GM12878 (cell line): ENCODE measurements around the gene RASGRP3. TPM values are rescaled to one million over a fixed set of nuclear protein-coding genes. Genes with fewer than 3 reads are reported as not detected.

ENCODE experiments used
- ATAC-seq: fragments of 200-7000 bp; cut with Tn5 transposase; 3 replicates; pipeline ENCODE4 v1.9.1; 2020; ENCODE audit warnings: mild to moderate bottlenecking, moderate library complexity
- BruUV-seq: library from RNA; stranded (reverse); fragments of 400-500 nt; replicated peaks from 2 replicates; lab custom pipeline; 2021; lab: Mats Ljungman, UMichigan
- CTCF ChIA-PET: fragments of 300-600 bp; sonication (Branson Sonifier 250); formaldehyde crosslinking; extraction: SDS; loops from one replicate; lab custom pipeline; 2021; ENCODE audit warnings: inconsistent platforms; lab: Yijun Ruan, JAX
- POLR2A ChIA-PET: fragments of 350-600 bp; formaldehyde crosslinking; extraction: SDS; loops from one replicate; lab custom pipeline; 2021; ENCODE audit warnings: inconsistent platforms; lab: Charles Lee
- RAD21 ChIA-PET: fragments of 300-600 bp; sonication (Branson Sonifier 250); formaldehyde crosslinking; loops from one replicate; lab custom pipeline; 2023; ENCODE audit warnings: antibody characterized with exemption; ENCODE audit not compliant: unreplicated experiment; lab: Charles Lee
- SMC1A ChIA-PET: fragments of 300-600 bp; sonication (Branson Sonifier 250); formaldehyde crosslinking; loops from one replicate; lab custom pipeline; 2023; ENCODE audit not compliant: unreplicated experiment, uncharacterized antibody; lab: Charles Lee
- DNase-seq: peaks from one replicate; pipeline ENCODE4 v3.0.0-alpha.2; 2011; ENCODE audit warnings: low read depth, low spot score
- FAIRE-seq: peaks from 3 replicates; lab custom pipeline; 2011; peaks lifted over from hg19 to GRCh38; lab: Jason Lieb, UNC
- H2AFZ ChIP-seq: 2 replicates; pipeline ENCODE4 v1.6.0; 2011; ENCODE audit warnings: low read depth, low read length, control low read depth; ENCODE audit not compliant: control insufficient read depth
- H3K27ac ChIP-seq: 2 replicates; pipeline ENCODE4 v1.5.1; 2011; ENCODE audit warnings: control low read depth; ENCODE audit not compliant: control insufficient read depth, insufficient read depth
- H3K27me3 ChIP-seq, 2 experiments: replicated peaks in 1 of 2; 2 replicates each; pipeline versions ENCODE4 v1.6.0 to v1.6.1; 2011; ENCODE audit warnings: low read length in 1 of 2; ENCODE audit not compliant: control insufficient read depth in 2 of 2, insufficient read depth in 2 of 2
- H3K36me3 ChIP-seq, 2 experiments: 2 replicates each; pipeline ENCODE4 v1.5.1; 2011; ENCODE audit warnings: low read length in 1 of 2; ENCODE audit not compliant: control insufficient read depth in 2 of 2, insufficient read depth in 2 of 2
- H3K4me1 ChIP-seq: 2 replicates; pipeline ENCODE4 v1.6.1; 2011; ENCODE audit warnings: mild to moderate bottlenecking, low read length, moderate library complexity, mixed read lengths; ENCODE audit not compliant: control insufficient read depth, insufficient read depth
- H3K4me2 ChIP-seq: 2 replicates; pipeline ENCODE4 v1.6.0; 2011; ENCODE audit warnings: control low read depth; ENCODE audit not compliant: control insufficient read depth, insufficient read depth
- H3K4me3 ChIP-seq: fragments of 200-600 bp; sonication (generic); 2 replicates; pipeline ENCODE4 v1.5.1; 2016
- H3K79me2 ChIP-seq: 2 replicates; pipeline ENCODE4 v1.6.0; 2011; ENCODE audit warnings: low read length; ENCODE audit not compliant: control insufficient read depth, insufficient read depth
- H3K9ac ChIP-seq: 2 replicates; pipeline ENCODE4 v1.8.0; 2011; ENCODE audit warnings: low read length, control low read depth, mixed read lengths; ENCODE audit not compliant: control insufficient read depth, insufficient read depth
- H3K9me3 ChIP-seq: replicated peaks from 3 replicates; pipeline ENCODE4 v1.5.1; 2011; ENCODE audit warnings: mild to moderate bottlenecking, low read length; ENCODE audit not compliant: control insufficient read depth, insufficient read depth
- H4K20me1 ChIP-seq: 2 replicates; pipeline ENCODE4 v1.6.0; 2011; ENCODE audit not compliant: control insufficient read depth, insufficient read depth
- BCL3 ChIP-seq: IDR thresholded peaks from 2 replicates; pipeline ENCODE4 v1.6.1; 2011; ENCODE audit warnings: borderline replicate concordance, low read depth, mild to moderate bottlenecking, moderate library complexity, low read length; ENCODE audit not compliant: insufficient read depth, poor library complexity, severe bottlenecking
- JUNB ChIP-seq: IDR thresholded peaks from 2 replicates; pipeline ENCODE4 v1.6.1; 2016; ENCODE audit warnings: antibody characterized with exemption, mild to moderate bottlenecking
- MTA2 ChIP-seq: fragments of 450-650 bp; IDR thresholded peaks from 2 replicates; pipeline ENCODE4 v1.6.1; 2016; ENCODE audit warnings: low read depth, mild to moderate bottlenecking, moderate library complexity
- NFIC ChIP-seq: IDR thresholded peaks from 2 replicates; pipeline ENCODE4 v1.6.1; 2012; ENCODE audit warnings: low read depth, mild to moderate bottlenecking, inconsistent platforms, low read length, moderate library complexity
- WGBS: methylation state at CpG from one replicate; pipeline ENCODE4 v1.1.6; 2016; ENCODE audit warnings: low lambda C conversion rate; ENCODE audit not compliant: insufficient replicate concordance, insufficient coverage; ENCODE audit errors: missing lambda C conversion rate; 5-methylcytosine and 5-hydroxymethylcytosine counted together
- in situ Hi-C: fragments of 300-500 bp; cut with MboI; formaldehyde crosslinking; loops from 9 replicates; pipeline ENCODE4 v1.14.3; 2018; ENCODE audit warnings: mixed read lengths
- intact Hi-C: fragments of 100-400 bp; cut with micrococcal nuclease; formaldehyde crosslinking; loops from one replicate; pipeline ENCODE4 v1.14.2; 2022; ENCODE audit not compliant: unreplicated experiment
- polyA plus RNA-seq, 11 experiments: library from polyadenylated mRNA; depleted of rRNA in 4 of 11; unstranded in 6 of 11; stranded (reverse) in 5 of 11; fragments of >200 nt; fragmentation: Nextera tagmentation in 4 of 11; fragmentation: Illumina TruSeq in 1 of 11; extraction: Ambion mirVana in 4 of 11; extraction: Trizol in 1 of 11; gene quantifications; 1 replicate in 1 of 11; 2 replicates in 10 of 11; pipeline versions ENCODE4 v1.2.1 to v1.2.3, GENCODE V29; 2011 to 2016; ENCODE audit warnings: inconsistent platforms in 2 of 11, missing spikeins in 2 of 11, low read depth in 1 of 11
- total RNA-seq, 4 experiments: library from RNA; depleted of rRNA in 3 of 4; stranded (reverse); fragments of >200 nt in 3 of 4; fragmentation: Illumina TruSeq in 1 of 4; extraction: Trizol in 1 of 4; gene quantifications; 2 replicates each; pipeline versions ENCODE4 v1.2.1 to v1.2.3, GENCODE V29; 2013 to 2021

The RASGRP3 gene
- total and polyA plus RNA-seq, 10 of the 15 experiments (the other 5 are each of a cell fraction or from before 2014, with no cell fraction given): 31.6 to 106 (median 64.7) TPM

GRCh38 chr2:33509908-33510585, 33.6 kb downstream of the RASGRP3 start:
- FAIRE-seq: no peak
- TF ChIP-seq NFIC (0 out of 2 replicates have a peak, but pooled peaks have one; percentile 19), JUNB (peak; percentile 77), BCL3 (no peak), MTA2 (0 out of 2 replicates have a peak, but pooled peaks have one; percentile 13)
- WGBS: 38% methylated on average over 5 of the region's 5 CpGs

More at GRCh38 chr2:33509908-33510585, 33.6 kb downstream of the RASGRP3 start:
- ATAC-seq: peak; percentile 27; the same call in 2 of the 3 replicates
- H3K27ac ChIP-seq: 0 out of 2 replicates have a peak overlapping the region, but pooled peaks have one; percentile 6
- no peak overlapping the region for H3K4me3 ChIP-seq
- ChIA-PET RAD21 (no interaction called here), CTCF (interaction anchor here (0.6 to 1.2 kb wide), 5 partner anchors 8 to 50 kb away, joined by 3 to 6 read pairs (median 4); no protein-coding TSS in a partner anchor), POLR2A (no interaction called here), SMC1A (interaction anchor here (1.1 to 1.3 kb wide), 2 partner anchors 20 to 22 kb away, joined by 3 to 4 read pairs; no protein-coding TSS in a partner anchor)
- no peak overlapping the region for H3K9ac ChIP-seq
- no peak overlapping the region for H3K4me2 ChIP-seq
- H3K9me3 ChIP-seq: no peaks in the 10 kb centered on the region; the same call in 2 of the 3 replicates
- no peak overlapping the region for H2AFZ ChIP-seq
- no peaks in the 10 kb centered on the region for H4K20me1 ChIP-seq
- DNase-seq: no peak
- H3K36me3 ChIP-seq: peaks cover 0 to 26% of the 10 kb centered on the region in 2 experiments; a peak in 3 of 4 replicates
- in situ Hi-C loops (no loop called here), intact Hi-C loops (loop anchor here (5.0 kb wide), 1 partner anchor 33 kb away; the partner anchor contains the start of gene RASGRP3)
- no peaks in the 10 kb centered on the region for H3K27me3 ChIP-seq
- no peaks in the 10 kb centered on the region; the same call in 1 of the 2 replicates for H3K4me1 ChIP-seq
- BruUV-seq: no TSS peak
- peaks cover 51% of the 10 kb centered on the region for H3K79me2 ChIP-seq
